COR-L47 (cell line): Measurements from ENCODE around the gene GPRASP3.
"Not testable (repeated sequence)": the region's sequence is repeated elsewhere in the genome, so short reads cannot be mapped to it uniquely, and the experiment has no call there.

Experiments
- DNase-seq: peaks from one replicate; lab custom pipeline; 2025; lab: John Stamatoyannopoulos, UW

The GPRASP3 gene

GRCh38 chrX:102720237-102721168, at the start of gene GPRASP3:
TSS of gene GPRASP3 (plus strand) at chrX:102720743. CDS start at chrX:102748996, 28,253 bp downstream.
- peak; percentile 29 for DNase-seq

- no peak for DNase-seq
Observed at GRCh38 chrX:102672856-102673255, 47.7 kb upstream of the GPRASP3 start.

GRCh38 chrX:102677479-102677878, 43.1 kb upstream of the GPRASP3 start:
- DNase-seq, result not testable (repeated sequence)

GRCh38 chrX:102684772-102685520, 35.6 kb upstream of the GPRASP3 start:
- no peak for DNase-seq

- no peak for DNase-seq
Observed at GRCh38 chrX:102694749-102695148, 25.8 kb upstream of the GPRASP3 start.

- no peak for DNase-seq
Observed at GRCh38 chrX:102696306-102696705, 24.2 kb upstream of the GPRASP3 start.

GRCh38 chrX:102697494-102697893, 23.0 kb upstream of the GPRASP3 start:
- no peak for DNase-seq

- no peak for DNase-seq
Observed at GRCh38 chrX:102708900-102709299, 11.6 kb upstream of the GPRASP3 start.

GRCh38 chrX:102711872-102712215, 8.7 kb upstream of the GPRASP3 start:
- no peak for DNase-seq

- DNase-seq, result peak; percentile 7
Observed at GRCh38 chrX:102712216-102712966, 8.2 kb upstream of the GPRASP3 start, which contains the start of gene GPRASP2. TSS of gene GPRASP2 (plus strand) at chrX:102712448. CDS start at chrX:102714870, 2,422 bp downstream.

GRCh38 chrX:102712981-102713625, 7.4 kb upstream of the GPRASP3 start:
- peak; percentile 45 for DNase-seq

GRCh38 chrX:102714994-102715393, 5.5 kb upstream of the GPRASP3 start:
- DNase-seq, result no peak

- no peak for DNase-seq
Observed at GRCh38 chrX:102715967-102716366, 4.6 kb upstream of the GPRASP3 start.

- not testable (repeated sequence) for DNase-seq
Observed at GRCh38 chrX:102721169-102721506, 595 bp downstream of the GPRASP3 start.

GRCh38 chrX:102723456-102723855, 2.9 kb downstream of the GPRASP3 start:
- no peak for DNase-seq

- DNase-seq, result no peak
Observed at GRCh38 chrX:102727761-102728160, 7.2 kb downstream of the GPRASP3 start.

- no peak for DNase-seq
Observed at GRCh38 chrX:102728646-102729045, 8.1 kb downstream of the GPRASP3 start.

GRCh38 chrX:102739657-102740056, 19.1 kb downstream of the GPRASP3 start:
- DNase-seq, result peak; percentile 20

- no peak for DNase-seq
Observed at GRCh38 chrX:102744307-102744706, 23.8 kb downstream of the GPRASP3 start.

- DNase-seq, result no peak
Observed at GRCh38 chrX:102745513-102745856, 24.9 kb downstream of the GPRASP3 start.

- DNase-seq, result peak; percentile 0
Observed at GRCh38 chrX:102745857-102746584, 25.5 kb downstream of the GPRASP3 start.
